Keratinocyte (primary cell): ENCODE data around the gene RPL13.

Experiments
- EZH2 ChIP-seq: IDR thresholded peaks from one replicate; pipeline ENCODE4 v1.6.1; 2012; ENCODE audit warnings: inconsistent platforms, mild to moderate bottlenecking, low read length, moderate library complexity
- TF ChIP-seq, protein P1 (sequence below), 3 experiments: IDR thresholded peaks in 1 of 3; conservative IDR thresholded peaks in 1 of 3; optimal IDR thresholded peaks in 1 of 3; 2 replicates in 2 of 3; 3 replicates in 1 of 3; pipeline versions ENCODE3 to v1.5.1; 2011; ENCODE audit warnings: low read length in 3 of 3, mild to moderate bottlenecking in 3 of 3, moderate library complexity in 2 of 3, control low read depth in 1 of 3, inconsistent platforms in 1 of 3; ENCODE audit not compliant: insufficient read depth in 2 of 3; ENCODE audit errors: extremely low read depth in 1 of 3

GRCh38 chr16:89565506-89566372, 5.3 kb downstream of the RPL13 start:
- TF ChIP-seq, protein P1, sequence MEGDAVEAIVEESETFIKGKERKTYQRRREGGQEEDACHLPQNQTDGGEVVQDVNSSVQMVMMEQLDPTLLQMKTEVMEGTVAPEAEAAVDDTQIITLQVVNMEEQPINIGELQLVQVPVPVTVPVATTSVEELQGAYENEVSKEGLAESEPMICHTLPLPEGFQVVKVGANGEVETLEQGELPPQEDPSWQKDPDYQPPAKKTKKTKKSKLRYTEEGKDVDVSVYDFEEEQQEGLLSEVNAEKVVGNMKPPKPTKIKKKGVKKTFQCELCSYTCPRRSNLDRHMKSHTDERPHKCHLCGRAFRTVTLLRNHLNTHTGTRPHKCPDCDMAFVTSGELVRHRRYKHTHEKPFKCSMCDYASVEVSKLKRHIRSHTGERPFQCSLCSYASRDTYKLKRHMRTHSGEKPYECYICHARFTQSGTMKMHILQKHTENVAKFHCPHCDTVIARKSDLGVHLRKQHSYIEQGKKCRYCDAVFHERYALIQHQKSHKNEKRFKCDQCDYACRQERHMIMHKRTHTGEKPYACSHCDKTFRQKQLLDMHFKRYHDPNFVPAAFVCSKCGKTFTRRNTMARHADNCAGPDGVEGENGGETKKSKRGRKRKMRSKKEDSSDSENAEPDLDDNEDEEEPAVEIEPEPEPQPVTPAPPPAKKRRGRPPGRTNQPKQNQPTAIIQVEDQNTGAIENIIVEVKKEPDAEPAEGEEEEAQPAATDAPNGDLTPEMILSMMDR (optimal IDR thresholded peaks at IDR 0.05 in 1 of 3, IDR thresholded peaks at IDR 0.05 in 1 of 3, conservative IDR thresholded peaks at IDR 0.05 in 1 of 3; ENCODE audit: extremely low read depth in 1 of 3, insufficient read depth in 2 of 3, low read length in 3 of 3), result peak; percentile 76 to 85 (median 84)
- no peak for TF ChIP-seq EZH2
